Stomach (tissue), 4 donors: ENCODE results near the gene CABLES1.

ENCODE experiments used
- CTCF ChIP-seq, 7 experiments: fragments of 450-650 bp in 4 of 7; fragments of 200-600 bp in 3 of 7; sonication (generic) in 3 of 7; IDR thresholded peaks; one replicate each; pipeline ENCODE4 v1.5.1; 2016 to 2019; ENCODE audit warnings: antibody characterized with exemption in 7 of 7, control low read depth in 2 of 7, mild to moderate bottlenecking in 1 of 7
- EP300 ChIP-seq: sonication (generic); formaldehyde crosslinking; IDR thresholded peaks from one replicate; pipeline ENCODE4 v1.6.1; 2017; ENCODE audit warnings: antibody characterized with exemption
- POLR2A ChIP-seq, 4 donors: fragments of 450-650 bp; IDR thresholded peaks; one replicate each; pipeline ENCODE4 v1.6.1; 2016; ENCODE audit warnings: antibody characterized with exemption in 4 of 4, control low read depth in 2 of 4, mild to moderate bottlenecking in 1 of 4, moderate library complexity in 1 of 4
- POLR2AphosphoS5 ChIP-seq, 3 donors: sonication (generic); formaldehyde crosslinking; IDR thresholded peaks; one replicate each; pipeline ENCODE4 v1.6.1; 2016; ENCODE audit warnings: antibody characterized with exemption in 3 of 3

GRCh38 chr18:23129355-23130002 lies 5.8 kb upstream of the CABLES1 start:
- no peak for TF ChIP-seq CTCF (IDR thresholded peaks at IDR 0.05)
- no peak for TF ChIP-seq POLR2A (IDR thresholded peaks at IDR 0.05)
- no peak for TF ChIP-seq POLR2AphosphoS5 (IDR thresholded peaks at IDR 0.05)
- no peak for TF ChIP-seq EP300
